SK-N-SH treated with all-trans-retinoic acid at 6 μM for 48 hours (cell line): ENCODE results near the gene VPS13C.

ENCODE experiments used
- ATAC-seq: fragments of 200-7000 bp; cut with Tn5 transposase; 3 replicates; pipeline ENCODE4 v1.9.1; 2020; ENCODE audit warnings: mild to moderate bottlenecking, moderate library complexity
- ARNTL ChIP-seq: fragments of 450-650 bp; formaldehyde crosslinking; IDR thresholded peaks from 2 replicates; pipeline ENCODE4 v1.5.0; 2020; ENCODE audit warnings: low read depth, mild to moderate bottlenecking, moderate library complexity, borderline replicate concordance
- BACH2 ChIP-seq: fragments of 250-450 bp; sonication (Bioruptor Pico); IDR thresholded peaks from 2 replicates; pipeline ENCODE4 v1.9.0; 2021; ENCODE audit warnings: mild to moderate bottlenecking, borderline replicate concordance
- CREB5 ChIP-seq: fragments of 250-450 bp; sonication (Bioruptor Pico); IDR thresholded peaks from 2 replicates; pipeline ENCODE4 v1.5.1; 2020; ENCODE audit warnings: low read depth, mild to moderate bottlenecking, moderate library complexity
- CSDC2 ChIP-seq: fragments of 250-450 bp; sonication (Bioruptor Pico); IDR thresholded peaks from 2 replicates; pipeline ENCODE4 v1.5.0; 2020; ENCODE audit warnings: mild to moderate bottlenecking, moderate library complexity
- CSRNP3 ChIP-seq: fragments of 250-450 bp; sonication (Bioruptor Pico); IDR thresholded peaks from 2 replicates; pipeline ENCODE4 v1.5.1; 2021; ENCODE audit warnings: mild to moderate bottlenecking, moderate library complexity
- ESRRG ChIP-seq: fragments of 250-450 bp; sonication (Bioruptor Pico); IDR thresholded peaks from 2 replicates; pipeline ENCODE4 v1.6.1; 2021; ENCODE audit warnings: mild to moderate bottlenecking
- GLIS3 ChIP-seq: fragments of 250-450 bp; sonication (Bioruptor Pico); IDR thresholded peaks from 2 replicates; pipeline ENCODE4 v1.5.0; 2020; ENCODE audit warnings: mild to moderate bottlenecking, moderate library complexity
- ISL1 ChIP-seq: fragments of 250-450 bp; sonication (Bioruptor Pico); IDR thresholded peaks from 2 replicates; pipeline ENCODE4 v2.1.2; 2022; ENCODE audit warnings: mild to moderate bottlenecking, moderate library complexity
- OSR1 ChIP-seq: fragments of 250-450 bp; sonication (Bioruptor Pico); IDR thresholded peaks from 2 replicates; pipeline ENCODE4 v1.8.0; 2022; ENCODE audit warnings: moderate library complexity, mild to moderate bottlenecking, inconsistent platforms
- POU6F1 ChIP-seq: fragments of 250-450 bp; sonication (Bioruptor Pico); IDR thresholded peaks from 2 replicates; pipeline ENCODE4 v1.8.0; 2021; ENCODE audit warnings: low read depth, mild to moderate bottlenecking, moderate library complexity, borderline replicate concordance
- RARB ChIP-seq: fragments of 250-450 bp; sonication (Bioruptor Pico); IDR thresholded peaks from 2 replicates; pipeline ENCODE4 v1.8.0; 2021; ENCODE audit warnings: mild to moderate bottlenecking, moderate library complexity
- TCF4 ChIP-seq: fragments of 250-450 bp; sonication (Bioruptor Pico); IDR thresholded peaks from 2 replicates; pipeline ENCODE4 v1.8.0; 2021; ENCODE audit warnings: mild to moderate bottlenecking, moderate library complexity, borderline replicate concordance
- TOX ChIP-seq: fragments of 250-450 bp; sonication (Bioruptor Pico); IDR thresholded peaks from 2 replicates; pipeline ENCODE4 v1.8.0; 2021; ENCODE audit warnings: mild to moderate bottlenecking, moderate library complexity, borderline replicate concordance
- TSHZ2 ChIP-seq: fragments of 250-450 bp; sonication (Bioruptor Pico); IDR thresholded peaks from 2 replicates; pipeline ENCODE4 v1.5.0; 2020; ENCODE audit warnings: mild to moderate bottlenecking, moderate library complexity
- ZFP3 ChIP-seq: fragments of 250-450 bp; sonication (Bioruptor Pico); IDR thresholded peaks from 2 replicates; pipeline ENCODE4 v1.5.0; 2020; ENCODE audit warnings: mild to moderate bottlenecking, moderate library complexity
- ZFP30 ChIP-seq: fragments of 450-650 bp; formaldehyde crosslinking; IDR thresholded peaks from 2 replicates; pipeline ENCODE4 v1.5.0; 2022; ENCODE audit warnings: mild to moderate bottlenecking, moderate library complexity
- ZNF565 ChIP-seq: fragments of 450-650 bp; formaldehyde crosslinking; conservative IDR thresholded peaks from 2 replicates; pipeline ENCODE4 v1.5.0; 2020; ENCODE audit warnings: low read depth, mild to moderate bottlenecking, moderate library complexity
- ZNF70 ChIP-seq: fragments of 450-650 bp; formaldehyde crosslinking; IDR thresholded peaks from 2 replicates; pipeline ENCODE4 v1.5.0; 2020; ENCODE audit warnings: mild to moderate bottlenecking, moderate library complexity
- ZNF8 ChIP-seq: fragments of 450-650 bp; formaldehyde crosslinking; IDR thresholded peaks from 2 replicates; pipeline ENCODE4 v1.5.0; 2020; ENCODE audit warnings: mild to moderate bottlenecking, moderate library complexity
- TF ChIP-seq, protein P1 (sequence below): fragments of 250-450 bp; sonication (Bioruptor Pico); IDR thresholded peaks from 2 replicates; pipeline ENCODE4 v1.8.0; 2020; ENCODE audit warnings: mild to moderate bottlenecking, moderate library complexity, borderline replicate concordance

Gene VPS13C

GRCh38 chr15:62079594-62079993 lies 19.3 kb upstream of the VPS13C start:
- no peak for ATAC-seq
- TF ChIP-seq ESRRG (CRISPR knock-in tag) = no peak
- no peak for TF ChIP-seq RARB (CRISPR knock-in tag)
- no peak for TF ChIP-seq CREB5 (CRISPR knock-in tag)
- TF ChIP-seq ZNF70 (CRISPR knock-in tag) = no peak
- TF ChIP-seq, protein P1, sequence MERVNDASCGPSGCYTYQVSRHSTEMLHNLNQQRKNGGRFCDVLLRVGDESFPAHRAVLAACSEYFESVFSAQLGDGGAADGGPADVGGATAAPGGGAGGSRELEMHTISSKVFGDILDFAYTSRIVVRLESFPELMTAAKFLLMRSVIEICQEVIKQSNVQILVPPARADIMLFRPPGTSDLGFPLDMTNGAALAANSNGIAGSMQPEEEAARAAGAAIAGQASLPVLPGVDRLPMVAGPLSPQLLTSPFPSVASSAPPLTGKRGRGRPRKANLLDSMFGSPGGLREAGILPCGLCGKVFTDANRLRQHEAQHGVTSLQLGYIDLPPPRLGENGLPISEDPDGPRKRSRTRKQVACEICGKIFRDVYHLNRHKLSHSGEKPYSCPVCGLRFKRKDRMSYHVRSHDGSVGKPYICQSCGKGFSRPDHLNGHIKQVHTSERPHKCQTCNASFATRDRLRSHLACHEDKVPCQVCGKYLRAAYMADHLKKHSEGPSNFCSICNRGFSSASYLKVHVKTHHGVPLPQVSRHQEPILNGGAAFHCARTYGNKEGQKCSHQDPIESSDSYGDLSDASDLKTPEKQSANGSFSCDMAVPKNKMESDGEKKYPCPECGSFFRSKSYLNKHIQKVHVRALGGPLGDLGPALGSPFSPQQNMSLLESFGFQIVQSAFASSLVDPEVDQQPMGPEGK (CRISPR knock-in tag) = no peak
- TF ChIP-seq POU6F1 = no peak
- TF ChIP-seq TCF4 (CRISPR knock-in tag) = no peak
- no peak for TF ChIP-seq TSHZ2 (CRISPR knock-in tag)
- no peak for TF ChIP-seq BACH2 (CRISPR knock-in tag)
- no peak for TF ChIP-seq GLIS3
- TF ChIP-seq ARNTL (CRISPR knock-in tag) = no peak
- no peak for TF ChIP-seq ZNF8 (CRISPR knock-in tag)
- no peak for TF ChIP-seq ISL1 (CRISPR knock-in tag)
- TF ChIP-seq OSR1 (CRISPR knock-in tag) = no peak
- TF ChIP-seq ZFP3 (CRISPR knock-in tag) = no peak
- no peak for TF ChIP-seq CSRNP3 (CRISPR knock-in tag)
- no peak for TF ChIP-seq ZFP30

DNA sequence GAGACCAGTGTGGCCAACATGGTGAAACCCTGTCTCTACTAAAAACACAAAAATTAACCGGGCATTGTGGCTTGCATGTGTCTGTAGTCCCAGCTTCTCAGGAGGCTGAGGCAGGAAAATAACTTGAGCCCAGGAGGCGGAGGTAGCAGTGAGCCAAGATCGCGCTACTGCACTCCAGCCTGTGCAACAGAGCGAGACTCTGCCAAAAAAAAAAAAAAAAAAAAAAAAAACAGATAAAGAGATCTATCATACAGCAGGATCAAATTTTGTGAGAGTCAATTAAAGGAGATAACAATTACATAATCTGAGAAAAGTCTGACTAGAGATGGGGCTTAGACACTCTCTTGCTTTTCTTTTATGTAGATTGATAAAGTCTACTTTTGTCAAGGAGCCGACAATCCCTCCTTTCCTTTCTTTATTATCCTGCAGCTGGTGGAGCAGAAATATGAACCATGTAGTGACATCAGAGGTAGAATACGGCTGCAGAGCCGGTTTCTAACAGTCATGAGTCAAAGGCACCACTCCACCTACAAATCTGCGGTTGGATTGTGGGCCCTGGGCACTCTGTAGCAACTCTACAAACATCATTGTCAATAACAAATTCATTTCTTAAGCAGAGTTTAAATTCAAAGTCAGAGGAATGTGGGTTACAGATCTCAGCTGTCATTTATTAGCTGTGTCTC lies 15.5 kb upstream of the VPS13C start:
- TF ChIP-seq POU6F1 (no peak), ARNTL (CRISPR knock-in tag) (no peak), RARB (CRISPR knock-in tag) (no peak)
- peak; percentile 70; the same call in 2 of the 3 replicates for ATAC-seq

DNA sequence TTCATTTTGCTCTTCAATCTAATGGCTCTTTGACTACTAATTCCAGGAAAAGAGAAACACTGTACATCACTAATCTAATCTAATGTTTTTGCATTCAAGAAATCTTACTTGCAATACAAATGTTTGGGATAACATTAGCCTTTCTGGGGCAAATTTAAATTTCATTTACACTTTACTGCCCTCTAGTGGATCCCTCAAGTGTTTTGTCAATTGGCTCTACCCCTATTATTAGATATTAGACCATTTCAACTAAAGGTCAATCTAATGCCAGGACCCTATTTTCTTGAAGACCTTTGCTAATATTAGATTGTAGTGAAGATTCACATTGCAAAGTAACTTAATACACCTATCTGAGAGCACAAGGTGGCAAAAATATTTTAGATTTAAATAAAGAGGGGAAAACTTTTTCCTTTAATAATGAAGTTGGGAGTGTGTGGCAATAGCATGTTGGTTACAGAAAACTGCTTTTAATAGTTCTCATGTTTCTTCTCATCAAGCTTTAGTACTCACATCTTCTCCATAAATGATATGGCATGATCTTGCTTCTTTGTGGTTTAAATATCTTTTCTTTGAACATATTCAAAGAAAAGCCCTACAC lies 11.6 kb upstream of the VPS13C start:
- ATAC-seq = peak; percentile 25; the same call in 1 of the 3 replicates
- TF ChIP-seq CSDC2 (CRISPR knock-in tag) (no peak), ZNF8 (CRISPR knock-in tag) (no peak), ZNF70 (CRISPR knock-in tag) (no peak), TOX (no peak), ISL1 (CRISPR knock-in tag) (no peak), TSHZ2 (CRISPR knock-in tag) (no peak), ZNF565 (CRISPR knock-in tag) (no peak), ESRRG (CRISPR knock-in tag) (no peak), ZFP30 (no peak)
- TF ChIP-seq, protein P1 (CRISPR knock-in tag) = no peak
